Activated CD4-positive, CD25-positive, alpha-beta regulatory T cell treated with anti-CD3 and anti-CD28 coated beads, Interleukin-2, amount 50 U/mL, for 24 hours (primary cell): ENCODE measurements around the gene SLC33A1.
"Not testable (repeated sequence)": the region's sequence is repeated elsewhere in the genome, so short reads cannot be mapped to it uniquely, and the experiment has no call there.

Experiments
- ATAC-seq, 2 donors: fragments of 150-1000 bp; cut with Tn5 transposase; one replicate each; pipeline ENCODE4 v1.10.0; 2021; ENCODE audit warnings: mild to moderate bottlenecking in 1 of 2, moderate library complexity in 1 of 2

The SLC33A1 gene

GRCh38 chr3:155861476-155862183 lies 7.4 kb upstream of the SLC33A1 start:
- no peak for ATAC-seq

- not testable (repeated sequence) for ATAC-seq
Observed at GRCh38 chr3:155860424-155860823, 6.2 kb upstream of the SLC33A1 start.

- ATAC-seq: no peak
Observed at GRCh38 chr3:155859859-155860258, 5.6 kb upstream of the SLC33A1 start.

GRCh38 chr3:155853214-155854140 lies 750 bp downstream of the SLC33A1 start:
- peak in 1 of 2 donors; percentile 0 for ATAC-seq

GRCh38 chr3:155852341-155852740 lies 1.9 kb downstream of the SLC33A1 start:
- no peak for ATAC-seq

- not testable (repeated sequence) for ATAC-seq
Observed at GRCh38 chr3:155849404-155849803, 4.8 kb downstream of the SLC33A1 start.

GRCh38 chr3:155847993-155848392 lies 6.2 kb downstream of the SLC33A1 start:
- ATAC-seq: no peak

- ATAC-seq: no peak
Observed at GRCh38 chr3:155846119-155846518, 8.1 kb downstream of the SLC33A1 start.

- ATAC-seq: peak in 1 of 2 donors; percentile 36
Observed at GRCh38 chr3:155843569-155843968, 10.7 kb downstream of the SLC33A1 start.

- no peak for ATAC-seq
Observed at GRCh38 chr3:155835341-155836071, 18.7 kb downstream of the SLC33A1 start.

GRCh38 chr3:155828490-155829098 lies 25.6 kb downstream of the SLC33A1 start:
- ATAC-seq: not testable (repeated sequence)

GRCh38 chr3:155815030-155815545 lies 39.1 kb downstream of the SLC33A1 start:
- ATAC-seq: no peak

GRCh38 chr3:155813224-155813623 lies 41.0 kb downstream of the SLC33A1 start:
- ATAC-seq: not testable (repeated sequence)

- ATAC-seq: no peak
Observed at GRCh38 chr3:155809181-155809580, 45.0 kb downstream of the SLC33A1 start.

- no peak for ATAC-seq
Observed at GRCh38 chr3:155807823-155808222, 46.4 kb downstream of the SLC33A1 start.

- peak; percentile 96 for ATAC-seq
Observed at GRCh38 chr3:155805802-155806618, 48.2 kb downstream of the SLC33A1 start, which contains the start of gene C3orf33. Gene C3orf33 (minus strand): TSS chr3:155806278. CDS start chr3:155806252, 26 bp downstream.

GRCh38 chr3:155805204-155805801 lies 48.9 kb downstream of the SLC33A1 start:
- ATAC-seq: peak; percentile 24 to 52

GRCh38 chr3:155804323-155804722 lies 49.9 kb downstream of the SLC33A1 start:
- ATAC-seq: no peak

GRCh38 chr3:155792532-155792931 lies 61.7 kb downstream of the SLC33A1 start:
- no peak for ATAC-seq

- no peak for ATAC-seq
Observed at GRCh38 chr3:155791190-155791589, 63.0 kb downstream of the SLC33A1 start.
